GM12873 (cell line): ENCODE measurements around the gene BRD3OS.

Source experiments
- TF ChIP-seq, protein P1 (sequence below): IDR thresholded peaks from 2 replicates; pipeline ENCODE4 v1.5.1; 2012; ENCODE audit warnings: low read depth, mild to moderate bottlenecking, moderate library complexity, low read length, control low read depth; ENCODE audit not compliant: insufficient read depth; ENCODE audit errors: missing control alignments

Gene BRD3OS

DNA sequence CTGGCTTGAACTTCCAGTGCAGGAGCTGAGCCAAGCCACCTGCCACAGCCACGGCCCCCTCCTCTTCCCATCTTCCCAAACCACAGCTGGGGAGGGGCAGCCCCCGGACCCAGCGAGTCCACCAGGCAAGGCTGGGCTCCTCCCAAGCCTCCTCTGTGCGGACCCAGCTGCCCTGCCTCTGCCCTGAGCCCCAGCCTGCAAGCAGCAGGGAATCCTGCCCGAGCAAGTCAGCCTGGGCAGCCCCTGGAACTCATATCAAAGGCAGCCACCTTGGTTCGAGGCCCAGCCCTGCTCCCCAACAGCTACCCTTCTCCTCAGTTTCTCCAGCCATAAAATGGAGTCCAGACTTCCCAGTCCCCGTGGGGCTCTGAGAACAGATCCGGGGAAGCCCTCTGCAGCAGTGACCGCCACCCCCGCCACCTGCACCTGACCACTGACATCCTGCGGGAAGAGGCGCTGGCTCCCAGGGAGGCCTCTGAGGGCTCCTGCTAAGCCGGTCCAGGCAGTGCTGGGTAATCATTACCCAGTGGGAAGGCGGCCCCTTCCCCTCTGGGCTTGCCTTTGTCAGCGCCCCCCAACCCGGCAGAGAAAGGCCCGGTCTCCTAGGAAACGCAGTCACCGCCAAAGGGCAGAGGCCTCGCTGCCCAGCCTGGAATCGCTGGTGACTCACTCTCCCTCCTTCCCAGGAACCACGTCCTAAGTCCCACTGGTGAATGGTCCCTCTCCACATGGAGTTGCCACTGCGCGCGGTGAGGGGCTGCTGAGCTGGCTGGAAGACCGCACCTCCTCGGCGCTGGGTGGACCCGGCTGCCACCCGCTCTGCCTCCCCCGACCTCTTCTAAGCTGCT lies 34.7 kb upstream of the BRD3OS start:
- TF ChIP-seq, protein P1, sequence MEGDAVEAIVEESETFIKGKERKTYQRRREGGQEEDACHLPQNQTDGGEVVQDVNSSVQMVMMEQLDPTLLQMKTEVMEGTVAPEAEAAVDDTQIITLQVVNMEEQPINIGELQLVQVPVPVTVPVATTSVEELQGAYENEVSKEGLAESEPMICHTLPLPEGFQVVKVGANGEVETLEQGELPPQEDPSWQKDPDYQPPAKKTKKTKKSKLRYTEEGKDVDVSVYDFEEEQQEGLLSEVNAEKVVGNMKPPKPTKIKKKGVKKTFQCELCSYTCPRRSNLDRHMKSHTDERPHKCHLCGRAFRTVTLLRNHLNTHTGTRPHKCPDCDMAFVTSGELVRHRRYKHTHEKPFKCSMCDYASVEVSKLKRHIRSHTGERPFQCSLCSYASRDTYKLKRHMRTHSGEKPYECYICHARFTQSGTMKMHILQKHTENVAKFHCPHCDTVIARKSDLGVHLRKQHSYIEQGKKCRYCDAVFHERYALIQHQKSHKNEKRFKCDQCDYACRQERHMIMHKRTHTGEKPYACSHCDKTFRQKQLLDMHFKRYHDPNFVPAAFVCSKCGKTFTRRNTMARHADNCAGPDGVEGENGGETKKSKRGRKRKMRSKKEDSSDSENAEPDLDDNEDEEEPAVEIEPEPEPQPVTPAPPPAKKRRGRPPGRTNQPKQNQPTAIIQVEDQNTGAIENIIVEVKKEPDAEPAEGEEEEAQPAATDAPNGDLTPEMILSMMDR, result no peak

DNA sequence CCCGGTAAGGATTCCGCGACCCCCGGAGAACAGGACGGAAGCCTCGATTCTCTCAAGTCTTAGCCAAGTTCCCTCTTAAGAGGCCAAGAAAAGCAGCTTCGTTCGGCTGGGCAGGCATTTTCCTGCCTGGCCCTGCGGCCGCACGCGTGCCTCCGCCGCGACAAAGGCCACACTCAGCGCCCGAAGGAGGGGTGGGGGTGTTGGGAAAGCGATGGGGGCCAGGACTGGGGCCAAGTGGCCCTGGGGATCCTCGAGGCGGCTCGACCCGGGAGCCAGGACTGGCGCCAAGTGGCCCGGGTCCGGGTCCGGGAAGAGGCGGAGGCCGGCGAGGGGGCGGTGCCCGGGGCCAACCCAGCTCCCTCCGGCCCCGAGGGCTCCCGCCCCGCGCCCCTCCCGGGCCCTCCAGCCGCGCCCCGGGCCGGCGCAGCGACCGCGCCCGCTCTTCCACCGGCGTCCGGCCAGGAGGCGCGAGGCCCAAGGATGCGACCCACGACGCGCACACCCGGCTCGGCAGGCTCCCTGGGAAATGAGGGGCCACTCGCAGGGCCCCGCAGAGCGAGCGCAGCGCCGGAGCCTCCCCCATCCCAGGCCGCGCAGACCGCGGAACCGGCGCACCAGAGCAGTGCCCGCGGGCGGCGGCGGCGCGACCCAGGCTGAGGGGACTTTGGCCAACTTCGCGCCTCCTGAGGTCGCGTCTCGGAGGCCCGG lies 33.9 kb upstream of the BRD3OS start:
- TF ChIP-seq, protein P1, result no peak

DNA sequence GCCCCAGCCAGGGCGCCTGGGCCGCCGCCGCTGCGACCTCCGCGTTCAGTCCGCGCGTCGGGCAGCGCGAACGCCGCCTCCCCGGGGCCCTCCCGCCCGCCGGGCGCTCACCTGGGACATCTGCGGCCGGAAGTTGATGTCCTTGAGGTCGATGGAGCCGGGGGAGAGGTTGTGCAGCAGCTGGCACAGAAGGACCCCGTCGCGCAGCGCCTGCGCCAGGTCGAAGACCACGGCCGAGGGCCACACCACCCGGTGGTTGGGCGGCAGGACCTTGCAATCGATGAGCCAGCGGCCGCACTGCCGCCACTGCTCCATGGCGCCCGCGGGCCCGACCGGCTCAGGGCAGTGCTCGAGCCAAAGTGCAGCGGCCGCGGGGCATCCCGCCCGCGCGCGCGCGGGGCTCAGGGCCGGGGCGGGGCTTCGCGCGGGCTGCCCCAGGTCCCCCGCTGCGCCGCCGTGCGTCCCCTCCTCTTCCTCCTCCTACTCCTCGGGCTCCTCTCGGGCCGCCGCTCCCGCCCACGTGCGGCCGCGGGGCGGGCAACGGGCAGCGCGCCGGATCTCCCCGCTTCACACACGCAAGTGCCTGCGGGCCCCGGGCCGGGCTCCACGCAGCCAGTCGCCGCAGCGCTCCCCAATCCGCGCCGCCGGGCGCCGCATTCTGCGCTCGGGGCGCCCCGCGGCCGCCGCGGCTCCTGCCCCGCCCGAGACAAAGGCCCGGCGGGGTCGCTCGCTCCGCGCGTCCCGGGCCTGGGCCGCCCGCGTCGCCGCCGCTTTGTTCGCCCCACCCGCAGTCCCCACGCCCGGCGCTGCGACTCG lies 33.1 kb upstream of the BRD3OS start, which contains the start of gene VAV2:
TSS of gene VAV2 (minus strand) at position 361 of the 816 bp plus-strand sequence. CDS start at position 315, 46 bp downstream.
- TF ChIP-seq, protein P1, result no peak

DNA sequence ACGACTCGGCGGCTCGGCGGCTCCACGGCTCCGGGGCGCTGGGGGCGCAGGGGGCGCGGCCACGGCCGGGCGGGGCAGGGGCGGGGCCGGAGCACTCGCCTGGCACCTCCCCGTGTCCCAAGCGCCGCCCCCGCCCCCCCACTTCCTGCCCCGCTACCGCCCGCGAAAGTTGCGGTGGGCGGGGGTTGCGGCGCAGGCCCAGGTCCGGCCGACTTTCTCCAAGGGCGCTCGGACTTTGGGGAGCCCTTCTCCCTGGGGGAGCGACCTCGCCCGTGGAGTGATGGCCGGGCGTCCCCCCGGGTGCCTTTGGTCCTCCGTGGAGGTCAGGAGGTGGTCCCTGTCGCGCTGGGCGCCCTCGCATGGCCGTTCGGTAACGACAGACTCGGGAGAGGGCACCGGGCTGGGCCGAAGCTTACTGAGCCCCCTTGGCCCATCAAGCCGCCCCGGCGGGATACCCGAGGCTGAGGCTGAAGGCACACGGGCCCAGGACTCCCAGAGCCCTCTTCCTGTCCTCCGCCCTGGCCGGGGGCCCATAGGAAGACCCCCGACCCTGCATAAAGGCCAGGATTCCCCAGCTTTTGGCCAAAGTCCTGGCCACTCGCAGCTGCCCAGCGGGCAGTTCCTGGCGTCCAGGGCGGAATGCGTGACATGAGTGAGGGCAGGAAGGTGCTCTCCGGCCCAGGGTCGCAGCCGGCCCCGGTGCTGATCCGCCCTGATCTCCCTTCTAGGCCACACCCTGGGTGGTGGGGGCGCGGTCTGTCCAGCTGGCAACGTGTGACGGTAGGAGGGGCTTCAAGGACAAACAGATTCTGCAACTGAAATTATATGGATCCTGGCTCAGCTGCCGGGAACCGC lies 32.3 kb upstream of the BRD3OS start:
- TF ChIP-seq, protein P1, result peak; percentile 53

DNA sequence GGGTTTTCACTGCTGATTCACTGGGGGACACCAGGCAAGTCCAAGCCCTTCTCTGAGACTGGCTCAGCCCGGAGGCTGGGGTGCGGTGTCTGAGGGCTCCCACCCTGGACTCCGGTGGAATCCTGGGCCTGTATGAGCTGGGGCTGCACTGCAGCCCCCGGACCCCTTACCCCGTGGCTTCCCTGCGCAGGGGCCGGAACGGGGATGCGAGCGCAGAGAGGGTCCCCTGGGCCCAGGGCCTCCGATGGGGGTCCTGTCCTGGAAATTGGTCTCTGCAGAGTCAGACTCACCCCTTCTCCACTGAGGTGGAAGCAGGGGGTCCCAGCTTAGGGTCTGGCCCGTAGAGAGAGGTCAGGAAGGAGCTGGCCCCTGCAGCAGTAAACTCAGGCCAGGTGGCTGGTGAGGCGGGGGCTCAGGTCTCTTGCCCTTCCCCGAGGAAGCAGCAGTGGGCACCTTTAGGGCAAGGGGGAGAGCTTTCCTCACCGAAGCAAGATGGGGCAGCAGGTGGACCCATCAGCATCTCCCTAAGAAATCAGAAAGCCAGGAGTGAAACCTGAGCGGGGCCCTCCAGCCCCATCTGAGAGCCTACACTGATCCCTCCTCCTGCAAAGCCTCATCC lies 31.5 kb upstream of the BRD3OS start:
- TF ChIP-seq, protein P1, result no peak

DNA sequence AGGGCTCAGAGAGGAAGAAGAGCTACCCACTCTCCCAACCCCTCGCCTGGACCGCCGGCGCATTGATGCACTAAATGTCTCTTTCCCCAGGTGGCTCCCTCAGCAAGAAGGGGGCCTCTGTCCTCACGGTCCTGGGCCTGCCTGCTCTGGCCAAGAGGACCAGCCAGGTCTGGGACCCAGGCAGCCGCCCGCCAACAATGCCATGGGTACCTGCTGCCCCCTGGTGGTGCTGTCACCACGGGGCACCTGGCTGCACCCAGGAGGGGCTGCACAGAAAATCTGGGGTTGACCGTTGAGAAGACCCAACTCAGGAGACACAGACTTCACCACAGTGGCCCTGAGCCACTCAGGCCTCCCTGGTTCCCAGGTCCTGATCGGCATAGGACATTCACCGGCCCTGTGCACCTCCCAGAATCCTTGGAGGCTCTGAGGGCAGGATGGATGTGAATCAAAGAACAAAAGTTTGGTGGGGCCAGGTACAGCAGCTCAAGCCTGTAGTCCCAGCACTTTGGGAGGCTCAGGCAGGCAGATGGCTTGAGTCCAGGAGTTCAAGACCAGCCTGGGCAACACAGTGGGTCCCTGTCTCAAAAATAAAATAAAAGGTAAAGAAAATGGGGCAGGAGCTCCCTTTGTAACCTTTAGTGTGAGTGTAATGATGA lies 30.8 kb upstream of the BRD3OS start:
- TF ChIP-seq, protein P1, result peak; percentile 97
